ENCODE results near the gene PDGFD. TPM values are rescaled to one million over a fixed set of nuclear protein-coding genes. Genes with fewer than 3 reads are reported as not detected.

The PDGFD gene
- total RNA-seq, 4 donors from 2014 or later: 4.4 to 7.2 (median 5.2) TPM

DNA sequence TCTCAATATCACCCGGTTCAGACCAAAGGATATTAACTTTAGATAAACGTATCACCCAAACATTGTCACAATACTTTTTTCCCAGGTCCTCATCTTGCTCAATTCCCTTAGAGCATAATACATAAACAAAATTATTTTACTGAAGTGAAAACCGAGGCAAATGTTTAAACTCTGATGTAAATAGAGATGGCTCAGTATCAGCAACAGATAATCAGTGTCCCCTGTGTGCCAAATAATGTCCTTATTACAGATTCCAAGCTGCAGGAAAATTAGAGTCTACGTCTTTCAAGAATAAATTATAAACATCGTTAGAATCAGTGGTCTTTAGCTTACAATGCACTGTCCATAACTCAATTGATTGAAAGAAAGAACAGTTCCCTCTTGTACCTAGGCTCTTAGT lies 77.3 kb downstream of the PDGFD start:
- H3K27ac ChIP-seq: no peak overlapping the region
- no peaks in the 10 kb centered on the region for H3K27me3 ChIP-seq
- H3K36me3 ChIP-seq: no peaks in the 10 kb centered on the region
- TF ChIP-seq POLR2AphosphoS5 (IDR thresholded peaks at IDR 0.05): no peak
- no peak for TF ChIP-seq EP300 (IDR thresholded peaks at IDR 0.05)
- TF ChIP-seq, protein P1, sequence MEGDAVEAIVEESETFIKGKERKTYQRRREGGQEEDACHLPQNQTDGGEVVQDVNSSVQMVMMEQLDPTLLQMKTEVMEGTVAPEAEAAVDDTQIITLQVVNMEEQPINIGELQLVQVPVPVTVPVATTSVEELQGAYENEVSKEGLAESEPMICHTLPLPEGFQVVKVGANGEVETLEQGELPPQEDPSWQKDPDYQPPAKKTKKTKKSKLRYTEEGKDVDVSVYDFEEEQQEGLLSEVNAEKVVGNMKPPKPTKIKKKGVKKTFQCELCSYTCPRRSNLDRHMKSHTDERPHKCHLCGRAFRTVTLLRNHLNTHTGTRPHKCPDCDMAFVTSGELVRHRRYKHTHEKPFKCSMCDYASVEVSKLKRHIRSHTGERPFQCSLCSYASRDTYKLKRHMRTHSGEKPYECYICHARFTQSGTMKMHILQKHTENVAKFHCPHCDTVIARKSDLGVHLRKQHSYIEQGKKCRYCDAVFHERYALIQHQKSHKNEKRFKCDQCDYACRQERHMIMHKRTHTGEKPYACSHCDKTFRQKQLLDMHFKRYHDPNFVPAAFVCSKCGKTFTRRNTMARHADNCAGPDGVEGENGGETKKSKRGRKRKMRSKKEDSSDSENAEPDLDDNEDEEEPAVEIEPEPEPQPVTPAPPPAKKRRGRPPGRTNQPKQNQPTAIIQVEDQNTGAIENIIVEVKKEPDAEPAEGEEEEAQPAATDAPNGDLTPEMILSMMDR (IDR thresholded peaks at IDR 0.05): no peak
- no peak for TF ChIP-seq POLR2A (IDR thresholded peaks at IDR 0.05)
- H3K9me3 ChIP-seq: no peaks in the 10 kb centered on the region
- no peak for DNase-seq (ENCODE audit: low spot score in 2 of 2)
- no peaks in the 10 kb centered on the region for H3K4me1 ChIP-seq
- H3K4me3 ChIP-seq: no peak overlapping the region
- WGBS: 72% methylated on average over 5 of the region's 5 CpGs

GRCh38 chr11:104078995-104079394 lies 85.0 kb downstream of the PDGFD start:
- TF ChIP-seq EP300 (IDR thresholded peaks at IDR 0.05) (no peak), POLR2A (IDR thresholded peaks at IDR 0.05) (no peak), POLR2AphosphoS5 (IDR thresholded peaks at IDR 0.05) (no peak)
- TF ChIP-seq, protein P1 (IDR thresholded peaks at IDR 0.05): no peak
- Histone ChIP-seq H3K4me1 (no peaks in the 10 kb centered on the region), H3K27ac (no peak overlapping the region), H3K9me3 (no peaks in the 10 kb centered on the region), H3K27me3 (no peaks in the 10 kb centered on the region), H3K36me3 (no peaks in the 10 kb centered on the region), H3K4me3 (no peak overlapping the region)
- no peak for DNase-seq (ENCODE audit: low spot score in 2 of 2)

- no peak for DNase-seq (ENCODE audit: low spot score in 2 of 2)
- H3K36me3 ChIP-seq: no peaks in the 10 kb centered on the region
- TF ChIP-seq POLR2A (IDR thresholded peaks at IDR 0.05) (no peak), POLR2AphosphoS5 (IDR thresholded peaks at IDR 0.05) (no peak), EP300 (IDR thresholded peaks at IDR 0.05) (no peak)
- TF ChIP-seq, protein P1 (IDR thresholded peaks at IDR 0.05): no peak
- no peaks in the 10 kb centered on the region for H3K27me3 ChIP-seq
- H3K4me3 ChIP-seq: no peak overlapping the region
- no peaks in the 10 kb centered on the region for H3K9me3 ChIP-seq
- WGBS: 79% methylated on average over 4 of the region's 4 CpGs
- no peaks in the 10 kb centered on the region for H3K4me1 ChIP-seq
- no peak overlapping the region for H3K27ac ChIP-seq
Observed at GRCh38 chr11:104078245-104078644, 85.7 kb downstream of the PDGFD start.

DNA sequence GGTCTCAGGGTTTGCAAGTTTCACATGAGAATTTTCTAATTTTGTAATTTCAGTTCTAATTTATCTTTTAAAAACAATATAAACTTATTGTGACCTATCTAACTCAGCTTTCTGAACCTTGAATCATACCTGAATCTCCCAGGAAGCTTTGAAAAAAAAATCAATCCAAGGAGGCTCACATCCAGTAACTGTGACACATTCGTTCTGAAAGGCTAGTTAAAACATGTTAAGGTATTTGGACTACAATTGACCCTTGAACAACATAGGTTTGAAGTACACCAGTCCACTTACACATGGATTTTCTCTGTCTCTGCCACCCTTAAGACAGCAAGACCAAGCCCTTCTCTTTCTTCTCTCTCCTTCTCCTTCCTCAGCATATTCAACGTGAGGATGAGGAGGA lies 87.5 kb downstream of the PDGFD start:
- Histone ChIP-seq H3K4me1 (no peaks in the 10 kb centered on the region), H3K4me3 (no peak overlapping the region), H3K27me3 (no peaks in the 10 kb centered on the region), H3K36me3 (no peaks in the 10 kb centered on the region), H3K27ac (no peak overlapping the region), H3K9me3 (no peaks in the 10 kb centered on the region)
- TF ChIP-seq EP300 (IDR thresholded peaks at IDR 0.05): no peak
- TF ChIP-seq POLR2A (IDR thresholded peaks at IDR 0.05): no peak
- TF ChIP-seq, protein P1 (IDR thresholded peaks at IDR 0.05): no peak
- TF ChIP-seq POLR2AphosphoS5 (IDR thresholded peaks at IDR 0.05): no peak
- 63% methylated on average over 2 of the region's 2 CpGs for WGBS
- no peak for DNase-seq (ENCODE audit: low spot score in 2 of 2)

DNA sequence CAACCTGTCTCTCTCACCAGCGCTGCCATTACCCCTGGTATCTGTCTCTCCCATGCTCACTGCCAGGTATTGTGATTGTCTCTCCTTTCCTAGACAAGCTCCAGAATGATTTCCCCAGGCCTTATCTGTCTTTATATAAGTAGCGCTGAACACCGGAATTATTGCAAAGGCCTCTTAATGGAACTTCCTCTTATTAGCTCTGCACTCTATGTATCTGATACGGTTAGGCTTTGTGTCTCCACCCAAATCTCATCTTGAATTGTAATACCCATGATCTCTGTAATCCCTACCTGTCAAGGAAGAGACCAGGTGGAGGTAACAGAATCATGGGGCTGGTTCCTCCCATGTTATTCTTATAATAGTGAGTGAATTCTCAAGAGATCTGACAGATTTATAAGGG lies 88.2 kb downstream of the PDGFD start:
- no peak for DNase-seq (ENCODE audit: low spot score in 2 of 2)
- WGBS: 89% methylated on average over 4 of the region's 4 CpGs
- Histone ChIP-seq H3K36me3 (no peaks in the 10 kb centered on the region), H3K27ac (no peak overlapping the region), H3K4me3 (no peak overlapping the region), H3K9me3 (no peaks in the 10 kb centered on the region), H3K27me3 (no peaks in the 10 kb centered on the region), H3K4me1 (no peaks in the 10 kb centered on the region)
- TF ChIP-seq, protein P1 (IDR thresholded peaks at IDR 0.05): no peak
- TF ChIP-seq EP300 (IDR thresholded peaks at IDR 0.05): no peak
- TF ChIP-seq POLR2AphosphoS5 (IDR thresholded peaks at IDR 0.05): no peak
- no peak for TF ChIP-seq POLR2A (IDR thresholded peaks at IDR 0.05)
